A549 (cell line): Measurements from ENCODE around the gene CHSY3.

ENCODE experiments used
- CHD4 ChIP-seq: fragments of 200-600 bp; sonication (generic); IDR thresholded peaks from 2 replicates; pipeline ENCODE4 v1.6.1; 2016; ENCODE audit warnings: antibody characterized with exemption, mild to moderate bottlenecking, borderline replicate concordance
- CTCF ChIP-seq: fragments of >200 bp; sonication (Bioruptor Twin); formaldehyde crosslinking; IDR thresholded peaks from 3 replicates; pipeline ENCODE4 v1.5.1; 2016
- E2F6 ChIP-seq: IDR thresholded peaks from 2 replicates; pipeline ENCODE4 v1.6.1; 2012; ENCODE audit warnings: low read depth, borderline replicate concordance
- MYC ChIP-seq: IDR thresholded peaks from 2 replicates; pipeline ENCODE4 v1.6.1; 2012; ENCODE audit warnings: mild to moderate bottlenecking, inconsistent platforms, low read length, improper control_type of control experiment, borderline replicate concordance
- NFE2L2 ChIP-seq: fragments of 150-350 bp; conservative IDR thresholded peaks from 2 replicates; pipeline ENCODE4 v1.6.1; 2014; ENCODE audit warnings: low read length
- POLR2A ChIP-seq: IDR thresholded peaks from 2 replicates; pipeline ENCODE4 v1.6.1; 2012; ENCODE audit warnings: mild to moderate bottlenecking, low read length
- RCOR1 ChIP-seq: fragments of 150-350 bp; IDR thresholded peaks from 2 replicates; pipeline ENCODE4 v1.6.1; 2014; ENCODE audit warnings: antibody characterized with exemption, low read length, low read depth
- RNF2 ChIP-seq: fragments of 200-600 bp; sonication (generic); IDR thresholded peaks from 2 replicates; pipeline ENCODE4 v1.6.1; 2016; ENCODE audit warnings: low read depth, mild to moderate bottlenecking, antibody characterized with exemption, moderate library complexity, borderline replicate concordance

GRCh38 chr5:130216286-130216685 lies 312.0 kb downstream of the CHSY3 start:
- TF ChIP-seq CTCF (no peak), RNF2 (no peak), POLR2A (no peak), MYC (no peak), CHD4 (no peak), NFE2L2 (no peak), RCOR1 (no peak), E2F6 (no peak)
